Esophagus muscularis mucosa (tissue), 4 donors: Measurements from ENCODE around the gene VKORC1. TPM values are rescaled to one million over a fixed set of nuclear protein-coding genes. Genes with fewer than 3 reads are reported as not detected.

ENCODE experiments used
- DNase-seq: peaks from one replicate; pipeline ENCODE4 v3.0.0-alpha.2; 2017; ENCODE audit errors: extremely low spot score
- H3K27ac ChIP-seq, 4 donors: fragments of 200-600 bp; sonication (generic); replicated peaks in 1 of 4; 1 replicate in 3 of 4; 2 replicates in 1 of 4; pipeline ENCODE4 v1.5.1; 2016 to 2019; ENCODE audit warnings: mild to moderate bottlenecking in 1 of 4
- H3K27me3 ChIP-seq, 4 donors: fragments of 200-600 bp; sonication (generic); one replicate each; pipeline versions ENCODE4 v1.5.1 to v1.6.0; 2016 to 2019
- H3K36me3 ChIP-seq, 4 donors: fragments of 200-600 bp; sonication (generic); one replicate each; pipeline ENCODE4 v1.5.1; 2016 to 2019
- H3K4me1 ChIP-seq, 4 donors: fragments of 200-600 bp; sonication (generic); one replicate each; pipeline ENCODE4 v1.5.1; 2016 to 2019
- H3K4me3 ChIP-seq, 4 donors: fragments of 200-600 bp; sonication (generic); 1 replicate in 2 of 4; 2 replicates in 2 of 4; pipeline ENCODE4 v1.5.1; 2016 to 2019; ENCODE audit warnings: mild to moderate bottlenecking in 4 of 4, moderate library complexity in 1 of 4
- H3K9me3 ChIP-seq, 4 donors: fragments of 200-600 bp; sonication (generic); 1 replicate in 3 of 4; 2 replicates in 1 of 4; pipeline ENCODE4 v1.5.1; 2016 to 2019
- EP300 ChIP-seq: sonication (generic); formaldehyde crosslinking; IDR thresholded peaks from one replicate; pipeline ENCODE4 v1.6.1; 2017; ENCODE audit warnings: antibody characterized with exemption
- POLR2A ChIP-seq: fragments of 450-650 bp; IDR thresholded peaks from one replicate; pipeline ENCODE4 v1.6.1; 2017; ENCODE audit warnings: antibody characterized with exemption, moderate library complexity, mild to moderate bottlenecking, low read depth
- POLR2AphosphoS5 ChIP-seq, 2 donors: sonication (generic); formaldehyde crosslinking; IDR thresholded peaks; one replicate each; pipeline ENCODE4 v1.6.1; 2017; ENCODE audit warnings: antibody characterized with exemption in 2 of 2
- WGBS: methylation state at CpG from one replicate; pipeline ENCODE4 v1.1.5; 2018; 5-methylcytosine and 5-hydroxymethylcytosine counted together
- intact Hi-C: fragments of 100-400 bp; cut with DNase I; formaldehyde crosslinking; loops from one replicate; pipeline ENCODE4 v1.15.1; 2023
- total RNA-seq, 4 donors: library from RNA; depleted of rRNA; stranded (reverse); fragments of >200 nt; gene quantifications; one replicate each; pipeline versions ENCODE4 v1.1.0 to v1.2.1, GENCODE V29; 2016
- TF ChIP-seq, protein P1 (sequence below), 3 experiments: fragments of 200-600 bp in 2 of 3; fragments of 450-650 bp in 1 of 3; sonication (generic) in 2 of 3; IDR thresholded peaks; one replicate each; pipeline ENCODE4 v1.5.1; 2017 to 2019; ENCODE audit warnings: antibody characterized with exemption in 3 of 3, mild to moderate bottlenecking in 2 of 3, moderate library complexity in 1 of 3

Gene VKORC1
- total RNA-seq, 4 donors from 2014 or later: 81.4 to 122 (median 108) TPM

DNA sequence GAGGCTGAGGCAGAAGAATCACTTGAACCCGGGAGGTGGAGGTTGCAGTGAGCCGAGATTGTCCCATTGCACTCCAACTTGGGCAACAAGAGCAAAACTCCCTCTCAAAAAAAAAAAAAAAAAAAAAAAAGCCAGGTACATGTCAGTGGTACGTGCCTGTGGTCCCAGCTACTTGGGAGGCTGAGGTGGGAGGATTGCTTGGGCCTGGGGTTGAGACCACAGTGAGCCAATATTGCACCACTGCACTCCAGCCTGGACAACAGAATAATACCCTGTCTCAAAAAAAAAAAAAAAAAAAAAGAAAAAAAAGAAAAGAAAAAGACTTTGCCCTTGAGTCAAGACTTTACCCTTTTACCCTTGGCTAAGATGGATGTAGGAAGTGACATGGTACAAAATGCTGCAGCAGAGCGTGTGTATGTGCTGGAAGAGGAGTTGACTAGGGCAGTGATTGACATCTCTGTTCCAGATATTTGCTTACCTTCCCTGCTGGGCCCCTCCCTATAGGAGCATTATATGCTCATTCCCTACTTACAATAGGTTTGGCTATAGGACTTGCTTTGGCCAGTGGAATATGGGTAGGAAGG lies 50.6 kb downstream of the VKORC1 start:
- H3K27ac ChIP-seq: no peak overlapping the region
- H3K4me1 ChIP-seq: peaks cover 0 to 10% (median 8%) of the 10 kb centered on the region in 4 donors
- TF ChIP-seq POLR2A: no peak
- TF ChIP-seq, protein P1, sequence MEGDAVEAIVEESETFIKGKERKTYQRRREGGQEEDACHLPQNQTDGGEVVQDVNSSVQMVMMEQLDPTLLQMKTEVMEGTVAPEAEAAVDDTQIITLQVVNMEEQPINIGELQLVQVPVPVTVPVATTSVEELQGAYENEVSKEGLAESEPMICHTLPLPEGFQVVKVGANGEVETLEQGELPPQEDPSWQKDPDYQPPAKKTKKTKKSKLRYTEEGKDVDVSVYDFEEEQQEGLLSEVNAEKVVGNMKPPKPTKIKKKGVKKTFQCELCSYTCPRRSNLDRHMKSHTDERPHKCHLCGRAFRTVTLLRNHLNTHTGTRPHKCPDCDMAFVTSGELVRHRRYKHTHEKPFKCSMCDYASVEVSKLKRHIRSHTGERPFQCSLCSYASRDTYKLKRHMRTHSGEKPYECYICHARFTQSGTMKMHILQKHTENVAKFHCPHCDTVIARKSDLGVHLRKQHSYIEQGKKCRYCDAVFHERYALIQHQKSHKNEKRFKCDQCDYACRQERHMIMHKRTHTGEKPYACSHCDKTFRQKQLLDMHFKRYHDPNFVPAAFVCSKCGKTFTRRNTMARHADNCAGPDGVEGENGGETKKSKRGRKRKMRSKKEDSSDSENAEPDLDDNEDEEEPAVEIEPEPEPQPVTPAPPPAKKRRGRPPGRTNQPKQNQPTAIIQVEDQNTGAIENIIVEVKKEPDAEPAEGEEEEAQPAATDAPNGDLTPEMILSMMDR (IDR thresholded peaks at IDR 0.05): no peak
- no peak for TF ChIP-seq POLR2AphosphoS5 (IDR thresholded peaks at IDR 0.05)
- TF ChIP-seq EP300: no peak
- no peak for DNase-seq
- peaks cover 13 to 44% (median 37%) of the 10 kb centered on the region in 4 donors for H3K36me3 ChIP-seq
- WGBS: 85% methylated on average over 4 of the region's 4 CpGs
- intact Hi-C loops: no loop called here
- no peaks in the 10 kb centered on the region for H3K9me3 ChIP-seq
- H3K27me3 ChIP-seq: no peaks in the 10 kb centered on the region
- H3K4me3 ChIP-seq: no peak overlapping the region

DNA sequence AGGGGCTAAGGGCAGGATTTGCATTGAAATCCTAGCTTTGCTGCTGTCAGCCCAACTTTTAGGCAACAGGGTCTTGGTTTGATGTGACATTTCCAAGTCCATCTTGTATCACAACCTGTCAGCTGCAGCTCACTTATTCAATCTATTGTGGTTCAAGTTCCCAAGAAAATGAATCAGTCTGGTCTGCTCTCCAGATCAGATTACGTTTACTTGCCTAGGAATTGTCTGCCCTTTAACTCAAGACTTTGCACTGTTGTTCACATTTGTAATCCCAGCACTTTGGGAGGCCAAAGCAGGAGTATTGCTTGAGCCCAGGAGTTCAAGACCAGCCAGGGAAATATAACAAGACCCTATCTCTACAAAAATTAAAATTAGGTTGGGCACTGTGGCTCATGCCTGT lies 51.2 kb downstream of the VKORC1 start:
- Histone ChIP-seq H3K4me3 (no peak overlapping the region), H3K27ac (no peak overlapping the region), H3K36me3 (peaks cover 19 to 50% (median 44%) of the 10 kb centered on the region in 4 donors), H3K4me1 (peaks cover 0 to 10% (median 8%) of the 10 kb centered on the region in 4 donors), H3K27me3 (no peaks in the 10 kb centered on the region), H3K9me3 (no peaks in the 10 kb centered on the region)
- DNase-seq: no peak
- WGBS: 91% methylated on average over 1 of the region's 1 CpG
- intact Hi-C loops: no loop called here
- TF ChIP-seq EP300 (no peak), POLR2AphosphoS5 (IDR thresholded peaks at IDR 0.05) (no peak), POLR2A (no peak)
- TF ChIP-seq, protein P1 (IDR thresholded peaks at IDR 0.05): no peak

DNA sequence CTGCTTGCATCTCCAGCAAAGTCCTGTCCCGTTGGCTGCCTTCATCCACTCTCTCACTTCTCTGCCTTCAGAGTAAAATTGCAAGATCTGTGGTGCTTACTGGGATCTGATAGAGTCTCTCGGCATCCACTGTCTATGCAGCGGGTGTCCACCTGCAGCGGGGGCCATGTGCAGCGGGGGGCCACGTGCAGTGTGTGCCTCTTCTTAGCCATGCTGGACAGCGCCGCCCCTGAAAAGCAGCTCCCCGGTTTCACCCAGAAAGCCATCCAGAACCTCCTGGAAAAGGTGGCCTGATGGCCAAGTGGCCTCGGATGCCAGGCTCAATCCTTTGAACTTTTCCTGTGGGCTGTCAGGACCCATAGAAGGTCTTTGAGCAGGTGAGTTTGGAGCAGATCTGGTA lies 51.7 kb downstream of the VKORC1 start:
- peaks cover 24 to 55% (median 49%) of the 10 kb centered on the region in 4 donors for H3K36me3 ChIP-seq
- WGBS: 67% methylated on average over 1 of the region's 10 CpGs
- TF ChIP-seq POLR2A: no peak
- TF ChIP-seq EP300: no peak
- TF ChIP-seq, protein P1 (IDR thresholded peaks at IDR 0.05): no peak
- TF ChIP-seq POLR2AphosphoS5 (IDR thresholded peaks at IDR 0.05): no peak
- H3K4me1 ChIP-seq: peaks cover 0 to 10% (median 8%) of the 10 kb centered on the region in 4 donors
- no peak for DNase-seq
- no peaks in the 10 kb centered on the region for H3K27me3 ChIP-seq
- H3K4me3 ChIP-seq: no peak overlapping the region
- H3K9me3 ChIP-seq: no peaks in the 10 kb centered on the region
- no peak overlapping the region for H3K27ac ChIP-seq
- intact Hi-C loops: no loop called here

Other genes starting within 250 kb of the VKORC1 start
- gene BCL7C, start 200.7 kb downstream of the VKORC1 start, total RNA-seq: 10 to 100 TPM; 42.1 to 57.9 (median 45.5) TPM
- 10 to 100 TPM in 2 of 4 donors, 1 to 10 TPM in 2; 6.2 to 18.8 (median 10.9) TPM for gene CTF1, start 198.2 kb downstream of the VKORC1 start, total RNA-seq
- 10 to 100 TPM; 12.1 to 28.1 (median 17.7) TPM for gene FBXL19, start 171.2 kb downstream of the VKORC1 start, total RNA-seq
- 10 to 100 TPM; 33.0 to 56.5 (median 45.8) TPM for gene ORAI3, start 145.7 kb downstream of the VKORC1 start, total RNA-seq
- gene SETD1A, start 137.0 kb downstream of the VKORC1 start, total RNA-seq: 10 to 100 TPM in 2 of 4 donors, 1 to 10 TPM in 2; 7.1 to 25.4 (median 9.9) TPM
- 10 to 100 TPM; 15.4 to 33.0 (median 17.9) TPM for gene HSD3B7, start 109.6 kb downstream of the VKORC1 start, total RNA-seq
- gene STX1B, start 84.2 kb downstream of the VKORC1 start, total RNA-seq: 1 to 10 TPM in 3 of 4 donors, under 1 TPM in 1; 0.92 to 2.6 (median 1.8) TPM
- 10 to 100 TPM; 36.8 to 54.0 (median 41.0) TPM for gene STX4, start 61.2 kb downstream of the VKORC1 start, total RNA-seq
- gene ZNF668, start 20.6 kb downstream of the VKORC1 start, total RNA-seq: 10 to 100 TPM in 3 of 4 donors, 1 to 10 TPM in 1; 9.6 to 19.3 (median 10.6) TPM
- 10 to 100 TPM; 11.6 to 17.6 (median 15.5) TPM for gene ZNF646, start 20.4 kb downstream of the VKORC1 start, total RNA-seq
- 1 to 10 TPM in 3 of 4 donors, under 1 TPM in 1; 0.83 to 2.3 (median 1.2) TPM for gene PRSS53, start 5.9 kb downstream of the VKORC1 start, total RNA-seq
- 10 to 100 TPM; 34.1 to 73.7 (median 51.4) TPM for gene BCKDK, start 13.6 kb upstream of the VKORC1 start, total RNA-seq
- 10 to 100 TPM; 61.0 to 83.4 (median 72.6) TPM for gene KAT8, start 22.9 kb upstream of the VKORC1 start, total RNA-seq
- gene PRSS8, start 40.9 kb upstream of the VKORC1 start, total RNA-seq: under 1 TPM in 1 of 4 donors, not detected in 3; 0.34 TPM
- 1 to 10 TPM; 2.7 to 8.4 (median 5.1) TPM for gene PRSS36, start 55.3 kb upstream of the VKORC1 start, total RNA-seq
- 10 to 100 TPM; 24.0 to 45.1 (median 34.2) TPM for gene FUS, start 85.3 kb upstream of the VKORC1 start, total RNA-seq
- 10 to 100 TPM; 14.5 to 28.9 (median 22.9) TPM for gene PYCARD, start 108.0 kb upstream of the VKORC1 start, total RNA-seq
- under 1 TPM in 2 of 4 donors, not detected in 2; under 0.01 to 0.84 TPM for gene TRIM72, start 119.3 kb upstream of the VKORC1 start, total RNA-seq
- not detected for gene PYDC1, start 122.3 kb upstream of the VKORC1 start, total RNA-seq
- gene ITGAM, start 165.2 kb upstream of the VKORC1 start, total RNA-seq: 10 to 100 TPM; 12.2 to 25.2 (median 14.9) TPM